ENCODE results near the gene PIP5K1C. TPM values are rescaled to one million over a fixed set of nuclear protein-coding genes. Genes with fewer than 3 reads are reported as not detected.
"Not testable (repeated sequence)": the region's sequence is repeated elsewhere in the genome, so short reads cannot be mapped to it uniquely, and the experiment has no call there.

PIP5K1C gene
- total and polyA plus RNA-seq, 7 experiments from 2014 or later, result 6.8 to 32.4 (median 21.8) TPM

DNA sequence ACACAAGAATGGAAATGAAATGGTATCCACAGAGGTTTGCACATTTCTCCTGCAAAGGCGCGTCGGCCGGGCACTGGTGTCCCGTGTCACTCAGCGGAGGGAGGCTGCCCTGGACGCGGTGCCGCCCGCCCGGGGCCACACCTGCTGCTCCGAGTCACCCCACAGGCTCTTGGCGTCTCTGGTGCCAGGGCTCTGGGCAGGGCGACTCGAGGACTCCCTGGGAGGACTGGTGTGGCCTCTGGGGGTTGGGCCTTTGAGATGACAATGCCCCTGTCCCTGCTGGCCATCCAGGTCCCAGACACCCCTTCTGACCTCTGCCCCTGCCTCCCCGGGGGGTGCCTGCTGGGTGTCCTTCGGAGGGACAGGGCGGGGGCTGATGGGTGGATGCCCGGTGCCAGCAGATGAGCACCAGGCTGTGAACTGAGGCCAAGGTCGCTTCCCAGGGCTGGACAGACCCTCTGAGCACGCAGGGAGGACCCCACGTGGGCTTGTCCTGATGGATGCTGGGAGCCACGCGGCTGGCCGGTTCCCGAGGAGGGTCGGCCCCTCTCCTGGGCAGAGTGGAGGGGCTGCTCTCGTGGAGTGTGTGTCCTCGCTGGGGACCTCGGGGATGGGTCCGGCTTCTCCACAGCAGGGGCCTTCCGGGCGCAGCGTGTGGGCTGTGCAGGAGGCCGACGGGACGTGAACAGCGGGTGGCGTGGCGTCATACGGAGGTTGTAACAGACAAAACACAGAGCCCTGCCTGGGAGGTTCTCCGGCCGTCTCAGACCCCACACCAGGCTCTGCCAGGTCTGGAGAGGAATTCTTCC is 69.0 kb downstream of the PIP5K1C start:
- no peaks in the 10 kb centered on the region for H3K27me3 Mint-ChIP-seq
- no peak for DNase-seq
- no peak overlapping the region for H3K27ac Mint-ChIP-seq
- Histone ChIP-seq H3K36me3 (ENCODE audit: control insufficient read depth in 2 of 3, insufficient read depth in 3 of 3, low read length in 3 of 3) (peaks cover 0 to 17% (median 0%) of the 10 kb centered on the region in 3 experiments), H3K27me3 (ENCODE audit: control insufficient read depth in 2 of 2, insufficient read depth in 2 of 2, low read length in 2 of 2) (no peaks in the 10 kb centered on the region), H3K9me3 (ENCODE audit: control insufficient read depth in 2 of 3, low read length in 3 of 3) (no peaks in the 10 kb centered on the region), H3K4me1 (ENCODE audit: control insufficient read depth in 2 of 2, insufficient read depth in 2 of 2, low read length in 2 of 2) (peaks cover 0 to 4% of the 10 kb centered on the region in 2 donors), H3K27ac (ENCODE audit: low read depth, low read length) (no peak overlapping the region), H3K4me3 (ENCODE audit: low read length) (no peak overlapping the region)
- no peaks in the 10 kb centered on the region for H3K36me3 Mint-ChIP-seq
- H3K4me3 Mint-ChIP-seq, result no peak overlapping the region
- CTCF ChIA-PET, result no interaction called here
- POLR2A ChIA-PET, result no interaction called here
- no peak for ATAC-seq
- intact Hi-C loops (cut with micrococcal nuclease), result no loop called here
- peaks cover 0 to 3% (median 0%) of the 10 kb centered on the region in 11 donors for H3K9me3 Mint-ChIP-seq
- H3K4me1 Mint-ChIP-seq, result peaks cover 4 to 13% (median 10%) of the 10 kb centered on the region in 7 donors

DNA sequence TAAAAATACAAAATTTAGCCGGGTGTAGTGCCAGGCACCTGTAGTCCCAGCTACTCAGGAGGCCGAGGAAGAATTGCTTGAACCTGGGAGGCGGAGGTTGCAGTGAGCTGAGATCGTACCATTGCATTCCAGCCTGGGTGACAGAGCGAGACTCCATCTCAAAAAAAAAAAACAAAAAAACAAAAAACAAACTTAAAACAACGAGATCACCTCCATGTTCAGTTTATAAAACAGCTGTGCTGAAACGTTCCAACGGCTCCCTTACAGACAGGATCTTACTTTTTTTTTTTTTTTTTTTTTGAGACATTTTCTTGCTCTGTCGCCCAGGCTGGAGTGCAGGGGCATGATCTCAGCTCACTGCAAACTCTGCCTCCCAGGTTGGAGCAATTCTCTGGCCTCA is 71.5 kb downstream of the PIP5K1C start:
- H3K4me1 ChIP-seq (ENCODE audit: control insufficient read depth in 2 of 2, insufficient read depth in 2 of 2, low read length in 2 of 2), result peaks cover 8 to 16% of the 10 kb centered on the region in 2 donors
- H3K36me3 Mint-ChIP-seq; H3K27ac Mint-ChIP-seq; H3K9me3 ChIP-seq (ENCODE audit: control insufficient read depth in 2 of 3, low read length in 3 of 3); H3K27me3 ChIP-seq (ENCODE audit: control insufficient read depth in 2 of 2, insufficient read depth in 2 of 2, low read length in 2 of 2); H3K4me3 Mint-ChIP-seq; H3K4me3 ChIP-seq (ENCODE audit: low read length); POLR2A ChIA-PET; H3K9me3 Mint-ChIP-seq; H3K27me3 Mint-ChIP-seq; H3K27ac ChIP-seq (ENCODE audit: low read depth, low read length); ATAC-seq; DNase-seq: not testable (repeated sequence)
- intact Hi-C loops (cut with micrococcal nuclease), result loop anchor here (5.0 kb wide), 4 partner anchors 359 to 1164 kb away; partner anchors contain the start of genes DPP9 (in 1 of the 2), EEF2 (in 1 of the 2), FEM1A (in 1 of the 2) and NCLN (in 1 of the 2)
- H3K36me3 ChIP-seq (ENCODE audit: control insufficient read depth in 2 of 3, insufficient read depth in 3 of 3, low read length in 3 of 3), result peaks cover 0 to 26% (median 0%) of the 10 kb centered on the region in 3 experiments
- peaks cover 20 to 35% (median 24%) of the 10 kb centered on the region in 7 donors for H3K4me1 Mint-ChIP-seq
- CTCF ChIA-PET, result interaction anchor here (0.6 kb wide), 1 partner anchor 141 kb away, joined by 4 read pairs; no protein-coding TSS in a partner anchor

DNA sequence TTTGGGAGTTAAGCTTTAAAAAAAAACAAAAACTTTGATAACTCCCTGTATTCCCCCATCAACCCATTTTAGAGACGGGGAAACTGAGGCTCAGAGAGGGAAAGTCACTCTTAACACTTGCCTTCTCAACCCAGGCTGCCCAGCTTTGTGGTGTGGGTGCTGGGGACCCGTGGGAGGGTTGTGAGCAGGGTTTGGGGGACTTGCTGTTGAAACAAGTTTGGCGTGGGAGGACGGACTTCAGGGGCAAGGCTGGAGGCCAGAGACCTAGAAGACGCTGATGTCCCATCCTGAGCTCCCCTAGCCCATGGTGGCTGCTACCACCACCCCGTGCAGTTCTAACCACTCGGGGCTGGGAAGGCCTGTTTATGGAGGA is 72.9 kb downstream of the PIP5K1C start:
- peaks cover 0 to 5% (median 0%) of the 10 kb centered on the region in 5 donors for H3K36me3 Mint-ChIP-seq
- intact Hi-C loops (cut with micrococcal nuclease), result loop anchor here (1.0 to 5.0 kb wide), 18 partner anchors 10 to 1165 kb away; partner anchors contain the start of genes FZR1 (in 2 of the 2), HMG20B (in 2 of the 2), ANKRD24 (in 1 of the 2) and APBA3 (in 1 of the 2)
- no peaks in the 10 kb centered on the region for H3K27me3 Mint-ChIP-seq
- H3K27ac ChIP-seq (ENCODE audit: low read depth, low read length), result no peak overlapping the region
- H3K4me3 ChIP-seq (ENCODE audit: low read length), result peak overlapping the region; percentile 73
- H3K9me3 ChIP-seq (ENCODE audit: control insufficient read depth in 2 of 3, low read length in 3 of 3), result no peaks in the 10 kb centered on the region
- DNase-seq, result no peak
- no peaks in the 10 kb centered on the region for H3K27me3 ChIP-seq (ENCODE audit: control insufficient read depth in 2 of 2, insufficient read depth in 2 of 2, low read length in 2 of 2)
- peaks cover 23 to 40% (median 26%) of the 10 kb centered on the region in 7 donors for H3K4me1 Mint-ChIP-seq
- no peak for ATAC-seq
- H3K4me3 Mint-ChIP-seq, result peak overlapping the region in 9 of 10 donors; percentile 85 to 98 (median 93)
- H3K9me3 Mint-ChIP-seq, result peaks cover 0 to 3% (median 0%) of the 10 kb centered on the region in 11 donors
- peaks cover 0 to 33% (median 0%) of the 10 kb centered on the region in 3 experiments for H3K36me3 ChIP-seq (ENCODE audit: control insufficient read depth in 2 of 3, insufficient read depth in 3 of 3, low read length in 3 of 3)
- H3K4me1 ChIP-seq (ENCODE audit: control insufficient read depth in 2 of 2, insufficient read depth in 2 of 2, low read length in 2 of 2), result peaks cover 8 to 16% of the 10 kb centered on the region in 2 donors
- CTCF ChIA-PET, result no interaction called here
- peak overlapping the region; percentile 94 to 100 (median 99) for H3K27ac Mint-ChIP-seq
- POLR2A ChIA-PET, result interaction anchor here (0.6 to 1.5 kb wide), 7 partner anchors 61 to 1011 kb away, joined by 3 to 7 read pairs (median 3); partner anchors contain the start of gene MRPL54

DNA sequence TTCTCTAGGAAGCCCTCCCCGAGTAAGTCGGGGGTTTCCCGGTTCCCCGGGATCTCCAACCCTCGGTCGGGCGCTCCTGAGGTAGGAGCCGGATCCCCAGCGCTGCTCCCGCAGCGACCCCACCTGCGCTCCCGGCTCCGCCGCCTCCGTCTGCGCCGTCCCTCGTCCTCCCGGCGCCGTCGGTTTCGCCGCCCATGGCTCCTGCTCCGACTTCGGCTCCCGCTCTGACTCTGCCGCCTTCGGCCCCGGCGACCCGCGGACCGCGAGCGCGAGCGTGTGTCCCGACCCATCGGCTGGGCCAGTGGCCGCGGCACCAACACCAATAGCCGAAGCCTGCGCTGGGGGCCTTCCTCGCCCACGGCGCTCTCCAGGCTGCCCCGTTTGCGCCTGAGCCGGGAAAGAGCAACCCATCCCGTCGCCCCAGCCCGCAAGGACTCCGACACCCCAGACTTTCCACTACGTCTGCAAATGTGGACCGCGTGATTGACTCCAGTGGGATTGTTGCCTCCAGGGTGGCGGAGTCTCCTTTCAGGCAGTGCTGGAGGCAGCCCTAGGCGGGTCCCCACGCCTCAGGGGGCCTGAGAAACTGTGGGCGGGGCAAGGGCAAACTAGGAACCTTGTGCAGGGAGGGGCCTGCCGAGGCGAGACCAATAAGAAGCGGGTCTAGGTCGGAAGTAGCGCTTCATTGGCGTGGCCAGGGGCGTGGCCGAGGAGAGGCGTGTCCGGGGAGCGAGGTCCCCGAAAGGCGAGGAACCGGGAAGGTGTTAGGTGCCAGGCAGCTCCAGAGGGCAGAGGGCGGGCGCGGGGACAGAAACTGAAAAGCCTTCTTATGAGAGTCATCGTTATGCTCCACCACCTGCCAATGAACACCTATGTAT is 73.6 kb downstream of the PIP5K1C start, which contains the start of gene CACTIN:
Gene CACTIN, minus strand, starts transcription at position 318 of the 878 bp plus-strand sequence. Its CDS starts 28 bp downstream, at position 290.
- no peaks in the 10 kb centered on the region for H3K27me3 Mint-ChIP-seq
- intact Hi-C loops (cut with micrococcal nuclease), result loop anchor here (1.0 to 5.0 kb wide), 18 partner anchors 9 to 1166 kb away; partner anchors contain the start of genes FZR1 (in 2 of the 2), HMG20B (in 2 of the 2), ANKRD24 (in 1 of the 2) and APBA3 (in 1 of the 2)
- DNase-seq (peak; percentile 97 to 100 (median 99)), ATAC-seq (peak; percentile 99)
- POLR2A ChIA-PET, result interaction anchor here (0.6 to 1.5 kb wide), 7 partner anchors 61 to 1011 kb away, joined by 3 to 7 read pairs (median 3); partner anchors contain the start of gene MRPL54
- Histone ChIP-seq H3K9me3 (ENCODE audit: control insufficient read depth in 2 of 3, low read length in 3 of 3) (no peaks in the 10 kb centered on the region), H3K27me3 (ENCODE audit: control insufficient read depth in 2 of 2, insufficient read depth in 2 of 2, low read length in 2 of 2) (no peaks in the 10 kb centered on the region), H3K36me3 (ENCODE audit: control insufficient read depth in 2 of 3, insufficient read depth in 3 of 3, low read length in 3 of 3) (peaks cover 0 to 33% (median 0%) of the 10 kb centered on the region in 3 experiments), H3K4me1 (ENCODE audit: control insufficient read depth in 2 of 2, insufficient read depth in 2 of 2, low read length in 2 of 2) (peaks cover 8 to 16% of the 10 kb centered on the region in 2 donors), H3K4me3 (ENCODE audit: low read length) (peak within 1 kb of the TSS; percentile 73), H3K27ac (ENCODE audit: low read depth, low read length) (peak within 1 kb of the TSS; percentile 81)
- H3K36me3 Mint-ChIP-seq, result peaks cover 0 to 5% (median 0%) of the 10 kb centered on the region in 5 donors
- H3K4me1 Mint-ChIP-seq, result peaks cover 23 to 43% (median 27%) of the 10 kb centered on the region in 7 donors
- peaks cover 0 to 3% (median 0%) of the 10 kb centered on the region in 11 donors for H3K9me3 Mint-ChIP-seq
- CTCF ChIA-PET, result no interaction called here
- H3K27ac Mint-ChIP-seq, result peak within 1 kb of the TSS; percentile 94 to 100 (median 99)
- H3K4me3 Mint-ChIP-seq, result peak within 1 kb of the TSS; percentile 85 to 98 (median 94)

DNA sequence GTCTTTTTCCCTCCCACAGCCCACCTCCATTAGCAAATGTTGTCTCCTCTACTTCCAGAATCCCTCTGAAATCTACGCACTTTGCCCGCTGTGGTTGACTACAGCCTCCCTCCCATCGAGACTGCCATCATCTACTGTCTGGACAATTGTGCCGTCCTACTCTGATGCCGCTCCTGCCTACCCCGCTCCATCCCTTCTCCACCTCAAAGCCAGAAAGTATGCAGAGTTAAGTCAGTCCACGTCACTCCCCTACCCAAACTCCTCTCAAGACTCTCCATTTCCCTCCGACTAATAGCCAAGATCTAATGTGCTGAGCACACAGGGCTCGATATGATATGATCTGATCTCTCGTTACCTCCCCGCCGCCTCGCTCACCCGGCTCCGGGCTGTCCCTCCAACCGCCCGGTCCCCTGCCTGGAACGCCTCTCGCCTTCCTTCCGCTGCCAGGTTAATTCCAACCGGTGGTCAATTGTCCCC is 74.2 kb downstream of the PIP5K1C start:
- H3K27me3 Mint-ChIP-seq, result no peaks in the 10 kb centered on the region

More for the DNA sequence above, 74.2 kb downstream of the PIP5K1C start:
- H3K9me3 ChIP-seq (ENCODE audit: control insufficient read depth in 2 of 3, low read length in 3 of 3), result no peaks in the 10 kb centered on the region
- H3K4me3 ChIP-seq (ENCODE audit: low read length), result peak overlapping the region; percentile 73
- H3K4me1 ChIP-seq (ENCODE audit: control insufficient read depth in 2 of 2, insufficient read depth in 2 of 2, low read length in 2 of 2), result peaks cover 8 to 16% of the 10 kb centered on the region in 2 donors
- ATAC-seq, result no peak
- Mint-ChIP-seq H3K27ac (peak overlapping the region; percentile 73 to 99 (median 94)), H3K9me3 (peaks cover 0 to 3% (median 0%) of the 10 kb centered on the region in 11 donors), H3K4me1 (peaks cover 23 to 43% (median 28%) of the 10 kb centered on the region in 7 donors), H3K4me3 (peak overlapping the region; percentile 85 to 98 (median 94)), H3K36me3 (peaks cover 0 to 5% (median 0%) of the 10 kb centered on the region in 5 donors)
- peaks cover 0 to 38% (median 0%) of the 10 kb centered on the region in 3 experiments for H3K36me3 ChIP-seq (ENCODE audit: control insufficient read depth in 2 of 3, insufficient read depth in 3 of 3, low read length in 3 of 3)
- H3K27me3 ChIP-seq (ENCODE audit: control insufficient read depth in 2 of 2, insufficient read depth in 2 of 2, low read length in 2 of 2), result no peaks in the 10 kb centered on the region
- ChIA-PET POLR2A (interaction anchor here (1.0 to 1.1 kb wide), 2 partner anchors 62 to 99 kb away, joined by 3 to 5 read pairs; no protein-coding TSS in a partner anchor), CTCF (no interaction called here)
- intact Hi-C loops (cut with micrococcal nuclease), result loop anchor here (2.0 to 5.0 kb wide), 9 partner anchors 39 to 1166 kb away; partner anchors contain the start of genes ANKRD24 (in 1 of the 2), DPP9 (in 1 of the 2), EEF2 (in 1 of the 2) and FEM1A (in 1 of the 2)
- DNase-seq, result no peak
- H3K27ac ChIP-seq (ENCODE audit: low read depth, low read length), result peak overlapping the region; percentile 81

All from naive thymus-derived CD4-positive, alpha-beta T cell (primary cell).